Activated CD4-positive, alpha-beta T cell treated with anti-CD3 and anti-CD28 coated beads, Interleukin-10, Interleukin-2, amounts not matched to agents 100 ng/mL and 50 ng/mL, durations not matched to agents 16 hours and 8 hours (primary cell): Measurements from ENCODE around the gene POU6F1.

Source experiments
- DNase-seq: peaks from one replicate; pipeline ENCODE4 v3.0.0-alpha.2; 2020

Gene POU6F1

DNA sequence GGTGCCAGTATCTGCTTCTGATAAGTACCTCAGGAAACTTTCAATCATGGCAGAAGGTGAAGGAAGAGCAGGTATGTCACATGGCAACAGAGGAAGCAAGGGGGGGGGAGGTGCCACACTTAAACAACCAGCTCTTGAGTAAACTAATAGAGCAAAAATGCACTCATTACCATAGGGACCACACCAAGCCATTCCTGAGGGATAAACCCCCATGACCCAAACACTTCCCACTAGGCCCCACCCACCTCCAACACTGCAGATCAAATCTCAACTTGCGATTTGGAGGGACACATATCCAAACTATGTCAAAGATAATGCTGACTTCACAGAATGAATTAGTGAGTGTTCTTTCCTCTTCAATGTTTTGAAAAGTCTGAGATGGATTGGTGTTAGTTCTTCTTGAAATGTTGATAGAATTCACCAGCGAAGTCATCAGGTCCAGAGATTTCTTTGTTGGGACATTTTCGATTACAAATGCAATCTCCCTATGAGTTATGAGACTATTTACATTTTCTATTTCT, 61.6 kb downstream of the POU6F1 start:
- DNase-seq = no peak

GRCh38 chr12:51152953-51153352, 64.9 kb downstream of the POU6F1 start:
- DNase-seq = no peak

- no peak for DNase-seq
These were observed 67.1 kb downstream of the POU6F1 start for GRCh38 chr12:51150777-51151176.

DNA sequence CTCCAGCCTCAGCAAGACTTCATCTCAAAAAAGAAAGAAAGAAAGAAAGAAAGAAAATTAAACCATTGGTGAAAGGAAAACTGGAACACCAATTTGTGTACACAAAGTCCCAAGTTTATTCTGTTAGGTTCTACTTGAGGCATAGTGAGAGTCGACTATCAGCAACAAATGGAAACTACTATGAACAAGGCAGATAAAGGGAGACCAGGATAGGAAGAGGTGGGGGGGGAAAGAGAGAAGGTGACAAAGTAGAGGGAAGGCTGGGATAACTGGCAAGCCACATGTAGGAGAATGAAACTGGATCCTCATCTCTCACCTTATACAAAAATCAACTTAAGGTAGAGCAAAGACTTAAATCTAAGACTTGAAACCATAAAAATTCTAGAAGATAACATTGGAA, 70.6 kb downstream of the POU6F1 start:
- DNase-seq = no peak

- no peak for DNase-seq
These were observed 78.5 kb downstream of the POU6F1 start for GRCh38 chr12:51139292-51139844.
